ENCODE measurements around the gene LRBA.
"Not testable (repeated sequence)": the region's sequence is repeated elsewhere in the genome, so short reads cannot be mapped to it uniquely, and the experiment has no call there.

The LRBA gene

DNA sequence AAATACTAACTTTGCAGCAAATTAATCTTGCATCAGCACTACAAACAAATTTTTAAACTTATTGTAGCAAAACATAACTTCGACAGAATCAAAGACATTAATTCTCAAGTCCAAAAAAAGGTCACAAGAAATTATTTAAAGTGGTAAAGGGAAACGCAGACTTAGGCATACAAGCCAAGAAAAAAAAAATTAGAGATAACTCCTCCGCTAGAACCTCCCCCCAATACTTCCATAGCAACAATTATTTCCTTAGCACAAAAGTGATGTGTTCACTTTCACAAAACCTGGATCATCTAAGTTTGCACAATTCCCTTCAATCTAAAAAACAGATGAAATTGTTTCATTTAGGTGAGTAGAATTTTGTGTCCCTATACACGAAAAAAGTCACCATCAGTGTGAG lies 1.1 kb downstream of the LRBA start:
- no peak for FAIRE-seq

- FAIRE-seq, result no peak
These were observed 1.6 kb downstream of the LRBA start for GRCh38 chr4:151013491-151013890.

DNA sequence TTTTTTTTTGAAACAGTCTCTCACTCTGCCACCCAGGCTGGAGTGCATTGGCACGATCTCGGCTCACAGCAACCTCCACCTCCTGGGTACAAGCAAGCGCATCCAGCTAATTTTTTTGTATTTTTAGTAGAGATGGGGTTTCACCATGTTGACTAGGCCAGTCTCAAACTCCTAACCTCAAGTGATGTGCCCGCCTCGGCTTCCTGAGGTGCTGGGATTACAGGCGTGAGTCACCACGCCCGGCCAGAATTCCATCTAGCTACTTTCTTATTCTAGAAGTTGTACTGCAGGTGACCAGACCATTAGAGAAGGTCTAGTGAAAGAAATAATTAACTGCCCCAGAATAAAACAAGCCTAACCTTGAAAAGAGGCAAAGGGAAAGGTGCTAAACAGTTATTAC lies 2.3 kb downstream of the LRBA start:
- FAIRE-seq, result no peak

DNA sequence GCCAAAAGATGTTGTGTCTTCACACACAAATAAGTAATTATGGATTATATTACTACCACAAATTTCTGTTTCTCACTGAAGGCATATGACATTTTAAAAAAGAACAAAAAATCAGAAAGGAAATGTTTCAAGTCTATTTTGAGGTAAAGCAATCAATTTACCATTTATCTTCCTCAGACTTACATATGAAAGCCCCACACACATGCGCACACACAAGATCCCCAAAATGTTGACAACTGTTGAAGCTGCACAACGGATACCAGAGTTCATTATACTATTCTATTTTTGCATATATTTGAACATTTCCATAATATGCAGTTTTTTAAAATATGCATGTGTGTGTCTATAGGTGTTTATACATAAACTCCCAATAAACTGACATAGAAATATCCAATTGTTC lies 2.7 kb downstream of the LRBA start:
- no peak for FAIRE-seq

DNA sequence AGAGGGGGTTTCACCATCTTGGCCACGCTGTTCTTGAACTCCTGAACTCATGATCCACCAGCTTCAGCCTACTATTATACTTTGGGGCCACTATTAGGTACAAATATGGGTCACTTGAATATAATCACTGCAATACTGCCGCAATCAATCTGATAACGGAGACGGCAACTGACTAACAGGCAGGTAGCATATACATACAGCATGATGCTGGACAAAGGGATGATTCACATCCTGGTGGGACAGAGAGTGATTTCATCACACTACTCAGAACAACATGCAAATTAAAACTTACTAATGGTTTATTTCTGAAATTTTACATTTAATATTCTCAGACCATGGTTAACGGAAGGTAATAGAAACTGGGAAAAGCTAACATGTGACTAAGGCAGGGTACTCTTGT lies 10.9 kb downstream of the LRBA start:
- FAIRE-seq, result no peak

- FAIRE-seq, result no peak
These were observed 14.2 kb downstream of the LRBA start for GRCh38 chr4:151000747-151001429.

DNA sequence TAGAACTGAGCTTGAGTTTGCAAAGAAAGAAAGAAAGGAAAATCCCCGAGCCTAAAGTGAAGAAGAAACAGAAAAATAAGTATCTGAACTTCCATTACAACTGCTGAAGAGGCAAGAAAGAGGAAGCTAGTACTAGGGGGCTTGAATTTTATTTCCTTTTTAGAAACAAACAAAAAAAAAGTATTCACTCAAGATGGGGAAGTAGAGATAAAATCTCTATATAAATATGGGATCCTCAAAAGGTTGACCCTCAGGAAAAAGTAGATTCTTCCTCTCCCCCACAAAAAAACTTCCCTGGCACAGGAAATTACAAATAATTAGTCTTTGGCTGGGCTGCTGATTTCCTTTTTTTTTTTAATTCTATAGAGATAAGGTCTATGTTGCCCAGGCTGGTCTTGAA lies 16.0 kb downstream of the LRBA start:
- no peak for FAIRE-seq

DNA sequence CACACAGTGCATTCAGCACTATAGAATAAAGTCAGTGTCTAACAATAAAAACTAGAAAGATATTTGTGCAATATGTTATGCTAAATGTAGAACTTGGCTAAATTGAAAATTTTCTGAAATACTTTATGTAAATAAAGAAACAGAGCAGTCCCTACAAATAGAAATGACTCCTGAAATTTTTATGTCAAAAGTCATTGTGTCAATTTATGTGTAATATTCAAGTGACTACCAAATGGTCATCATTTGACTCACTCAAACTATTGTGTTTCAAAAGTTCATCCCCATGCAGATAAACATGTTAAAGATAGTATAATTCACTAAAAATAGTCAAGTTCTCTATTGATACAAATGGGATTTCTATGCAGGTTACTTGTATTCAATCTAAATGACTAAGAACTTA lies 17.9 kb downstream of the LRBA start:
- FAIRE-seq, result no peak

DNA sequence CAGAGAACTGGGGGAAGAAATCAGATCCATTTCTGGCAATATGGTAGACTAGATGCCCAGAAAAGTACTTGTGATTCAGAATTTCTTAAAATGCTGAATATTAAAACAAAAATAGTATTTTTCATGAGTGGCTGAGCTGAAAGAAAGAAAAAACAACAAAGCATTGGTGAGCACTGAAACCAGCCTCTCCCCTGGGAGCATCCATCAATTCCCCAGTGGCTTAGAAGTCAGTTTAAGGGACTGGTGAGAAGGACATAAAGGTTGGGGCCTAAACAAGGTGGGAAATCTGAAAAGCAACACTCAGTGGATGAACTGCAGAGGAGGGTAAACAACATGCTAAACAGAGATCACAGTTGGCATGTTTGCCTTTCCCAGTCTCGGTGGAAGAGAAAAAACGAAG lies 20.4 kb downstream of the LRBA start:
- no peak for FAIRE-seq

DNA sequence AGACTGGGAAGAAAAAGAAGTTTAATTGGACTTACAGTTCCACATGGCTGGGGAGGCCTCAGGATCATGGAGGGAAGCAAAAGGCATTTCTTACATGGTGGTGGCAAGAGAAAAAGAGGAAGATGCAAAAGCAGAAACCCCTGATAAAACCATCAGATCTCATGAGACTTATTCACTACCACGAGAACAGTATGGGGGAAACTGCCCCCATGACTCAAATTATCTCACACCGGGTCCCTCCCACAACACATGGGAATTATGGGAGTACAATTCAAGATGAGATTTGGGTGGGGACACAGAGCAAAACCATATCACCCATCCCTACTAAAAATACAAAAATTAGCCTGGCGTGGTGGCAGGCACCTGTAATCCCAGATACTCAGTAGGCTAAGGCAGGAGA lies 21.5 kb downstream of the LRBA start:
- FAIRE-seq, result not testable (repeated sequence)

GRCh38 chr4:150990993-150991392 lies 24.1 kb downstream of the LRBA start:
- FAIRE-seq, result no peak

DNA sequence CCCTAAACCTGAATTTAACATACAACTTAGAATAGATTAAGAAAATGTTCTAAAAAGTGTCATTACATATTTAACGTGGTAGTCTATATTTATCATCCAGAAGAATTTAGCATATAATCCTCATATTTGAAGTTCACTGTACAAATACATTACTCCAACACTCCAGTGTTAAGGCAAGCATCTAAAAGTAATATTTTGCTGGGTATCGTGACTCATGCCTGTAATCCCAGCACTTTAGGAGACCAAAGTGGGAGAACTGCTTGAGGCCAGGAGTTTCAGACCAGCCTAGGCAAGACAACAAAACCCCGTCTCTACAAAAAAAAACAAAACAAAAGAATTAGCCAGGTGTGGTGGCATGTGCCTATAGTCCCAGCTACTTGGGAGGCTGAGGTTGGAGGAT lies 24.8 kb downstream of the LRBA start:
- no peak for FAIRE-seq

GRCh38 chr4:150988238-150988637 lies 26.8 kb downstream of the LRBA start:
- FAIRE-seq, result no peak

DNA sequence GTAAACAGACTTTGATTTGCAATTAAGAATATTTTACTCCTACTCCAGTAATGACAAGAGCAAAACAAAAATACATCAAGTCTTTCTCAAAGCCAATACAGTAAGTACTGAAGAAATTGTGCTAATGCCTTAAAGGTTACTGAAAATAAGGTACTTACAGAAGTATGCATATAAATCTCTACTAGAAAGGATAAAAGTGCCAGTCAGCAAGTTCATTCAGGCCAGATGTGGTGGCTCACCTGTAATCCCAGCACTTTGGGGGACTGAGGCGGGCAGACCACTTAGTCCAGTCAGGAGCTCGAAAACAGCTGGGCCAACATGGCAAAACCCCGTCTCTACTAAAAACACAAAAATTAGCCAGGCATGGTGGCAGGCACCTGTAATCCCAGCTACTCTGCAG lies 27.9 kb downstream of the LRBA start:
- FAIRE-seq, result no peak

GRCh38 chr4:150986085-150986484 lies 29.0 kb downstream of the LRBA start:
- FAIRE-seq, result no peak

DNA sequence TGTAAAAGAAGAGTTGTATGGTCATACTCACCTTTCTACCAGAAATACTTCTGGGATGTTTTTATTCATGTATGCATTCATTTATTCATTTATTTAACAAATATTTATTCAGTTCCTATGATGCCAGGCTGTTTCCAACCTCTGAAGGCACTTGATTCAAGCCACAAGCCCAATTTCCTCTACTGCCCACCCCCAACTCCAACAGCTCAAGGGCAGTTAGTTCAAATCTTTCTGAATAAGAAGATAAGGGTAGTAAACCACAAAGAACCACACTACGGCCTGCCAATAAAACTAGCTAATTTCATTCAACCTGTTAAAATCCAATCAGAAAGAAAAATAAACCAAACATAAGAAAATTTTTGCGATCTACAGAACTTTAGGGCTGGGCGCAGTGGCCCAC lies 31.2 kb downstream of the LRBA start:
- FAIRE-seq, result no peak

- no peak for FAIRE-seq
These were observed 32.4 kb downstream of the LRBA start for GRCh38 chr4:150982557-150983233.

DNA sequence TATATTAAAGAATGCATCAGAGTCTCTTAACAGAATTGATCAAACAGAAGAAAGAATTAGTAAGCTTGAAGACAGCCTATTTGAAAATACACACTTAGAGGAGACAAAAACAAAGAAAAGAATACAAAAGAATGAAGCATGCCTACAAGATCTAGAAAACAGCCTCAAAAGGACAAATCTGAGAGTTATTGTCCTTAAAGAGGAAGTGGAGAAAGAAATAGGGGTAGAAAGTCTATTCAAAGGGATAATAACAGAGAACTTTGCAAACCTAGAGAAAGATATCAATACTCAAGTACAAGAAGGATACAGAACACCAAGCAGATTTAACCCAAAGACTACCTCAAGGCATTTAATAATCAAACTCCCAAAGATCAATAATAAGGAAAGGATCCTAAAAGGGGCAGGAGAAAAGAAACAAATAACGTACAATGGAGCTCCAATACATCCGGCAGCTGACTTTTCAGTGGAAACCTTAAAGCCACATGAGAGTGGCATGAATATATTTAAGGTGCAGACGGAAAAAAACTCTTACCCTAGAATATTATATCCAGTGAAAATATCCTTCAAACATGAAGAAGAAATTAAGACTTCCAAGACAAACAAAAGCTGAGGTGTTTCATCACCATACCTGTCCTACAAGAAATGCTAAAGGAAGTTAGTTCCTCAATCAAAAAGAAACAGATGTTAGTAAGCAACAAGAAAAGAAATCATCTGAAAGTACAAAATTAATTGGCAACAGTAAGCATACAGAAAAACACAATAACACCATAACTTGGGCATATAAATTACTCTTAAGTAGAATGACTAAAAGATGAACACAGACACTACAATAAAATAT lies 36.1 kb downstream of the LRBA start:
- no peak for FAIRE-seq

DNA sequence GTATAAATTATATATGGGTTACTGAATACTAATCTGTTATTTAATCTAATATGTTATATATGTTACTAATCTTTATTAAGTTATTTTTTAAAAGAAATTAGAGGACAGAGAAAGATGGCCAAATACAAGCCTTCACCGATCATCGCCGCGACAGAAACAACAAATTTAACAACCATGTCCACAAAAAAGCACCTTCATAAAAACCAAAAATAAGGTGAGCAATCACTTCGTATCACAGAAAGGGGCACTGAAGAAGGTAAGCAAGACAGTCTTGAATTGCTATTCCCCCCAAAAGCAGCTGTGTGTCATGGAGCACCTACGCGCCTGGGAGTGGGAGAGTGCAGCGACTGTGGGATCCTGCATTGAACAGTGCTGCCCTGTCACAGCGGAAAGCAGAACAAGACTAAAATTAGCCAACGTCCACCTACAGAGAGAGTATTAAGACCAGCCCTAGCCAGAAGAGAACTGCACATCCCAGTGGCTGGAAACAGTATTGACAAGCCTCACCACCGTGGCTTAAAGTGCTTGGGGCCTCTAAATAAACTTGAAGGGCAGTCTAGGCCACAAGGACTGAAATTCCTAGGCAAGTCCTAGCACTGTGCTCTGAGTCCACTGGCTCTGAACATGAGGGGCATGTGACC lies 38.5 kb downstream of the LRBA start:
- FAIRE-seq, result no peak

GRCh38 chr4:150974750-150975149 lies 40.3 kb downstream of the LRBA start:
- no peak for FAIRE-seq

GRCh38 chr4:150974252-150974640 lies 40.8 kb downstream of the LRBA start:
- no peak for FAIRE-seq

DNA sequence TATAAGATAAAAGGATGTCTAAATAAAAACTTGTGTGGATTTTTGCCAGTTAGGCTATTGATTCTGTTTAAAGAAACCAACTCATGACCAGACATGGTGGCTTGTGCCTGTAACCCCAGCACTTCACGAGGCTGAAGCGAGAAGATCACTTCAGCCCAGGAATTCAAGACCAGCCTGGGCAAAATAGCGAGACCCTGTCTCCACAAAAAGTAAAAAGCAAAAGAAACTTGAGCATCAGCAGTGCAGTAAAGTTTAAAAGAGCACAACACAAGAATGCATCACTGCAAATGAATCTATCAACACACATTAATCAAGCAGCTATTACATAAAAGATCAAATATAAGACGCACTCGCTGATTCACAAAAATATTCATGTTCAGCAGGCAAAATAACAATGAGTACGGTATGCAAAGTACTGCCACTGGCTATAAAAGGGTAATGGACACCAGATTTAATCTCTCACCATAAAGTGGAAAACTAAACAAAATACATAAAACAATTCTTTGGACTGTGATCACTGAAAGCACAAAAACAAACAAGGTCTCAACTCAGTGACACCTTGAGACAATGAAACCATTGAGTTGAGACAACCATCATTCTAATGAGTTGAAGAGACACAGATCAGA lies 41.3 kb downstream of the LRBA start:
- no peak for FAIRE-seq

- FAIRE-seq, result no peak
These were observed 42.5 kb downstream of the LRBA start for GRCh38 chr4:150972592-150972991.

Measured in TTC549 (cell line).